ELF-1 (cell line): ENCODE measurements around the gene ANKRD66.
"Not testable (repeated sequence)": the region's sequence is repeated elsewhere in the genome, so short reads cannot be mapped to it uniquely, and the experiment has no call there.

Experiments
- DNase-seq: peaks from one replicate; pipeline ENCODE4 v3.0.0-alpha.2; 2016; ENCODE audit warnings: low read depth, low spot score

The ANKRD66 gene

DNA sequence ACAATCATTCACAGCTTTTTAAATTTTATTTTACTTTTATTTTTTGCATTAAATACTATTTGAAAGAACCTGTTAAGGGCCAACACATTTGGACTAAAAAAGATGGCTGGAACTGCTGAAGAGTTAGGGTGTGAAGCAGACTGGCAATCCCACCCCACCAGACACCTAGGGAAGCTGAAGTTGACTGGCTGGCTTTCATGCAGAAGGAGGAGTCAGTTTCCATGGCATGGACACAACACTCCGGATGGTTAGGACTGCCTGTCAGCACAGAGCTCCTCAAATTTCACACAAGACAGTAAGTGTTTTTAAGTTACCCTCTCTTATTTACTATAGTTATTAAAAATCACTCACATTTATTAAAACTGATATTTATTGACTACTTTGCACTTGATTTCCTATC is at the start of gene ANKRD66:
ANKRD66 (plus strand) TSS at position 238 of the 400 bp plus-strand sequence. CDS start 5,016 bp downstream, outside the sequence.
- DNase-seq = no peak

DNA sequence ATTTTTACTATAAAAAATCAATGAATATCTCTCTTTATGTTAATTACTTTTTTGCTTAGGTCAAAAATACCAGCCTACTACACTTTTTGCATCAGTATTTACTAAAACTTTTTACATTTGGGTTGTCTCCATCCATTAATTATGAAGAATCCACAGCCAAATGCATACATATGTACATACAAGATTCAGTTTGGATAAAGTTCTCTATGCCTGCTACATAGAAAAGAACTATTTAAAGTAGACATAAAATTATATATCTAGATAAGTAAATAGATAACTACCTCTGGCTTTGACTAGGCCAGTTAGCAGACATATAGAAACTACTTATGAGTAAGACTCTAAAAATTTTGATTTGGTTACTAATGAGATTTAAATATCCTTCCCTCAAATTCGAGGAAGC is 46.8 kb upstream of the ANKRD66 start:
- no peak for DNase-seq

DNA sequence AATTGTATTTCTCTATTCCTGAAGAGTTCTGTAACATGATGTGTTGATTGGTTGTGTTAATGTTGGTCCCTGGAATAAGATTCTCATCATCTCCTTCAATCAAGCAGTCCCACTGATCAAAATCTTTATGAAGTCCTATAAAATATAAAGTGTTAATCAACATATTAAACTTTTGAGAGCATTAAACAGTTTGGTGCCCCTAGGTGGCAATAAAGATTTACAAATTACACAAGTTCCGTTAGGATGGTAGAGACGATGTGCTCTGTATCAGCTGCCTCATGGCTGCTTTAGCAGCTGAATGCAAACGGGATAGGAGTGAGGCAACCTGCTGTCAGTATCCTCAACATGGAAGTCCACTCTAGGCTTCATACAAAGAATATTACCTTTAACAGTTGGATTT is 42.2 kb upstream of the ANKRD66 start:
- DNase-seq = no peak

DNA sequence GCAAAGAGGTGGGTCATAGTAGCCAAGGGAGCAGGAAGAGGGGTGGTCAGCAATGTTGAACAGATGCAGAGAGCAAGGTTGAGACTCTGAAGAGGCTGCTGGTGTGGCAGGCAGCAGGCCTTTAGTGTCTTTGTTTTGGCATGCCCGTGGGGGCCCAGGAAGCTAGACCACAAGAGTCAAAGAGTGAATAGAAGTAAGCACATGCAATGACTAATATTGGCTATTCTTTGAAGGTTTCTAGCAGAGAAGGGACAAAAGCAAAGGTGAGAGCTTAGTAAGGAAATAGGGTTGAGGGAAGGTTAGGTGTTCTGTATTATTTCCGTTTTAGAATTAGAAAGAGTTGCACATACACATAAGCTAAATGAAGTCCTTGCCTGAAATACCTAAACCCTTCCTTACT is 40.3 kb upstream of the ANKRD66 start:
- DNase-seq = no peak

DNA sequence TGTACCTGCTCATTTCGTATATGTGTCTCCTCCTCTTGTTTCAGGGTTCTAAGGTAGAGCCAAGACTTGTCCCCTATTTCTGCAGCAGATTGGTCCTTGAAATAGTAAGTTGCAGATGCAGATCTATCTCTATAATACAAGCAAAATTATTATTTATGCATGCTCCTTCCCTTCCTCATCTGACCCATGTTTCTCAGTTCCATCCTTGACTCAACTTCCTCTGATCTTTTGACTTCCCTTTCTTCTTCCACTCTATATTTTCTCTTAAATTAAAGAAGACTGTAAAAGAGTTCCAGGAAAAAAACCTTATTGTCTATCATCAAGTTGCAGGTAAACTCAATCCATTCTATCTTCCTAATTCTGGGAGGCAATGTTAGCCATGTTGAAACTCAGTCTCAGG is 35.2 kb upstream of the ANKRD66 start:
- DNase-seq = no peak

DNA sequence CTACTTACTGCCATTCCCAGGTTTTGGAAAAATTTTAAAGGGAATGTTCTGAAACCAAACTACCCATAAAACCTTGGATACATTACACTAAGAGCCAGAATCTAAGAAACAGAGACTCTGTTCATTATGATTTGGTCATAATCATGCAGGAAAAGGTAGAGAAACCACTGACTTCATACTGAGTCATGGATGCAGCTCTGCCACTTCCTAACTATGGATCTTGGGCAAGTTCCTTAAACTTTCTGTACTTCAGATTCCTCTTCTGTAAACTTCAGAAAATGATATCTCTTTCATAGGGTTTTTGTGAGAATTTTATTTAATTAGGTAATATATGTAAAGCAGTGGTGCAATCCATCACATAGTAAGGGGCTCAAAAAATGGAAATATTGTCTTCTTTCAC is 31.6 kb upstream of the ANKRD66 start:
- no peak for DNase-seq

DNA sequence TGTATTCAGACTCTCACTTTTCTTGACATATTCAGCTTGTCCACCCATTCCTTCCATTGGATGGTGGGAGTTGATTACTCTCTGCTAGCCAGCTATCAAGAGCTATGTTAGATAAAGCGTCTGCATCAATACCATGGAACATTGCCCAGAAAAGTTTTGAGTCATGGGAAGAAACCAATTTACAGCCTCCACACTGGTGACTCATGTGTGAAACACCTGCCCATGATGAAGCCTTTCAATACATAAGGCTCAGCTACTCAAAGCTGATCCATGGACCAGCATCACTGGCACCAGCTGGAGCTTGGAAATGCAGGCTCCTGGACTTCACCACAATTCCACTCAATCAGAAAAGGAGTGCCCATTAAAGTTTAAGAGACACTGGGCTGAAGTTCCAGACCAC is 27.6 kb upstream of the ANKRD66 start:
- DNase-seq = no peak

DNA sequence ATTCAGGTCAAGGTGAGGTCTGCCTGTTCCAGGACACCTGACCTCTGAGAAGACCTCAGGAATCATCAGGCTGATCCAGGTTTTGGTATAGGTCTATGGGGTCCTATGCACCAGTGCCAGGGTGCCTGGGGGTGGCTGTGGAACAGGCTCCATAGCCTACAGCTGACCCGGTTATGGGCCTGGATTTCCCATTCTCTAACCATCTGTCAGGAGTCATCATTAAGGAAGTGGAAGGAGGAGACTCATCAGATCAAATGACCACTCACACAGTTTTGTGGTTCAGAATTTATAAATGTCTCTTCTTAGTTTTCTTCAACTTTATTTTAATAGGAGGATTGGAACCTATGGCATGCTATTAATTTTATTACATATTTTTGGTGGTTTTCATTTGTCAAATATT is 26.3 kb upstream of the ANKRD66 start:
- DNase-seq = no peak

DNA sequence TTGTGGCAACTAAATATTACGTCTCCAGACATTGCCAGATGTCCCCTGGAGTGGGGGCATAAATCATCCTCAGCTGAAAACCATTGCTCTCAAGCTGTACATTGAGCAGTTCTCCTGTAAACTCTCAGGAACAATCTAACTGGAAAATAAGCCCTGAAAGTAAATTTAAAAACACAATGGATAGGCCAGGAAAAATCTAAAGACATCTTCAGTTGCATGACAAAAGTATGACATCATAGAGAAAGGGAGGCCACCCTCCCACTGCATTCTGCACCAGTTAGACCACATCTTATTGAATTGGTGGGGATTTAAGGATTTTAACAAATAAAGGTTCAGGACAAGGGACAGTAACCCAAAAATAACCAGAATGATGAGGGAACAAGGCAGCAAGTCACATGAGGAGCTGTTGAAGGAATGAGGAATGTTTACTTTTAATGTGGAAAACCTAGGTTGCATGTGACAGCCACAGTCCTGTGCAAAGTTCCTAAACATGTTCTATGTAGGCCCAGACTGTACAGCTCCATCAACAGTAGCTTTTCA is 16.9 kb upstream of the ANKRD66 start:
- DNase-seq = no peak

DNA sequence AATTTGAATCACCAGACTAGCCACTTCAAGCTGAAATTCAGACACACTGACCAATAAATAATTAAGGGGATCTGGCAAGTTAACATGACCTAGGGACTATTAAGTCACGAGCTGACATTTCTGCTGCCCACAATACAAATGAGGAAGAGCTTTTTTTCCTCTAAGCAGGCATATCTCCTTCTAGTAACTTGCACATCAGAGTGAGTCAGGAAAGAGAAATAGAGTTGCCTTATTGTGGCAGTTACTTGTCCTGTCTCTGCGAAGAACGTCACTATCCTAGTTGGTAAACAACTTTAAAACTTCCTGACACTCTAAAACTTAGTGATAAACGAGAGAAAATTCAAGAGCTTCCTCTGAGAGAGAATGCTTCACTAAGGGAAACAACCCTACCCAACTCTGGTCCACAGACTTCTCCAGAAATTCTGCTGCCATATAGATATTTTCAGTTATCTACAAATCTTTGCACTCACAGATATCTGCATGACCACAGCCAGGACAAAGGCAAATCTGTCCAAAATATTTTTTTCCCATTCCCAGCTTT is 15.7 kb upstream of the ANKRD66 start:
- no peak for DNase-seq

DNA sequence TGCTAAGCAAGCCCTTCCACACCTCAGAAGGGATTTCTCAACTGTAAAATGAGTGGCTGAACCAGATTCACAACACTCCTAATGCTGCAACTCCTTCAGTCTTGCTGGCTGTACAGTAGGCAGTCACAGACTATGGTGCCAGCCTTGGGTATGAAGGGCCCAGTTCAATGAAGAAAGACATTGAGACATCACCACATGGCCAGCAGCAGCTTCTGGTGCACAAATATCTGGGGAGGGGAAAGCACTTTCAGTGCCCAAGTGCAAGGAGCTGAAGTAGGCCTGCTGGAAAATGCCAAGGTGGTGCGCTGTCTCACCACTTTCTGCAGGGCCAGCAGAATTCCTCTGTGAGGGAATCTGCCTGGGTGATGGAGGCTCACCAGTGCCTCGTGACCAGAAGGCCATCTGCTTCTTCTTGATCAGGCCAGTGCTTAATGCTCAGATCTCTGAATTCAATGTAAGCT is 13.4 kb upstream of the ANKRD66 start:
- peak; percentile 3 for DNase-seq

DNA sequence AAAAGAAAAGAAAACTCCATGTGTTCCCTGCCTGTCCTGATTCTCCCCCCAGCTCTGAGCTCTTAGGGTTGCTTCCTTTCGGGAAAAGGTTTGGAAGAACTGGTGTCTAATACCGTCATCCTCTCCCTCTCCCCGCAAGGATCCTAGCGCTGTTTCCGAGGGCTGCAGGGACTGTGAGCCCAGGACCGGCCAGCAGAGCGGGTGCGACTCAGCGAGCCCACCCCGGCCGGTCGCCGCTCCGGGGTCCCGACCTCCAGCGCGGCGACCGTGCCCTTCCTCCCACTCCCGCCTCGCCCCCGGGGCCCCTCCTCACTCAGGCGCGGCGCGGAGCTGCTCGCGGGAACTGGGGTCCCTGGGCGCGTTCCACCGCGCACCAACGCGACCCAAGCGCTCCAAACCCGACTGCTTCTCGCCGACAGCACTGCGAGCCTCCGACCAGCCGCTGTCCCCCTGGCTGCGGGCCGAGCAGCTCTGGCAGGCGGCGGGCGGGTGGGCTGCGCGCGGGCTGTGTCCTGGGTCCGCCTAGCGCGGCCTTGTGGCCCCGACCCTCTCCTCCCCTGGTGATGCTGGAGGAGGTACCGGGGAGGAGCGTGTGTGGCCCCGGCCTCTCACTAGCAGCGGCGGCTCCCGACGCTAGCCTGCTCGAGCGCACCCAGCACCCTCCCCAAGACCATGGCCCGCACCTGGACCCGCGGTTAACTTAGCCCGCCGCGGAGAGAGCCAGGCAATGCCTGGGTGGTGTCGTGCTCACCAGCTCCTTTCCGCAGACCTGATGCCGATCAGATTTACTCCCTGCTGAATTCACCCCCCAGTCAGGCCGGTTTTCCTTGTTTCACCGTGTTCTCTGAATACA is 11.6 kb upstream of the ANKRD66 start, which contains the start of gene PLA2G7:
PLA2G7 (minus strand) TSS at position 509 of the 853 bp plus-strand sequence. CDS start 12,484 bp downstream, outside the sequence.
- DNase-seq = peak; percentile 60

DNA sequence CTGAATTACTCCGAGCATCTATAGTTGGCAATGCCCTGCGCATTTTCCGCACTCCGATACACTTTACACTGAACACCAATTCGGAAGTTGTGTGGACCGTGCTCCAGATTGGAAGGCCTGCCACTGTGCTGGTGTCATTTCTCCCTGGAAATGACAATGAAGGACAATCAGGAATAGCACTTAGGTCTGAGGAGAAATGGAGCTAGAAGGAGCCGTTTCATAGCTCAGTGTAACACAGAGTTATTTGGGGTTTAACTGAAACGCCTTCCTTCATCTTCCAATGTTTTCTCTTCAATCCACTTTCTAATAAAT is 11.1 kb upstream of the ANKRD66 start:
- no peak for DNase-seq

DNA sequence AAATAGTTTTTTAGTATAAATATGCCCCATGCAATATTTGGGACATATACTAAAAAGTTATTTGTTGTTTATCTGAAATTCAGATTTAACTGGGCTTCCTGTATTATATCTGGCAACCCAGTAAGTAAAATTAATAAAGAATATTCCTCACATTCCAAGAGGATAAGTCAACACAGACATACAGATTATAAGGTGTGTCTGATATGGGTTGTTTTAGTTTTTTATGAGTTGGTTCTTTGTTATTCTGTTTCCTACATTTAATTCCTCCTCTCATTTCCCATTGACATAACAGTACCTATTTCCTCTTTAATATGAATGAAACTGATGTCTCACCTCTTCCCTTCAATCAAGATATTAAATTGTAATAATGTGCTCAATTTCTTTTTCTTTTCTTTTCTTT is 9.8 kb upstream of the ANKRD66 start:
- DNase-seq = no peak

DNA sequence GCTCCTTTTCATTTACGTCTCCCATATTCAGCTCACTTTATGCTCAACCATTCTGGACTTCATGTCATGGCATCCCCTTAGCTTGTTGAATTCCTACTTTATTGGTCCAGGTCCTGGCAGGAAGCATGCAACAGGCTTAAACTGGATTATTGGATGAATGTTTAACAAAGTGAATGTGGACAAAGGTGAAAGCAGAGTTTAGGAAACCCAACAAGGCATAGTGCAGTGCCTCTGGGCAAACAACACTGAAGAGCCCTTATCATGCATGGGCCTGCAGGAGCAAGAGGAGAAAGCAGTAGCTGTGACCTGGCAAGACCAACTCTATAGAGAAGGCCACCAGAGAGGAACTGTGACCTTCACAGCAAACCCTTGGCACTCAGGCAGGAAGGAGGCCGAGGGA is 5.3 kb upstream of the ANKRD66 start:
- DNase-seq = no peak

DNA sequence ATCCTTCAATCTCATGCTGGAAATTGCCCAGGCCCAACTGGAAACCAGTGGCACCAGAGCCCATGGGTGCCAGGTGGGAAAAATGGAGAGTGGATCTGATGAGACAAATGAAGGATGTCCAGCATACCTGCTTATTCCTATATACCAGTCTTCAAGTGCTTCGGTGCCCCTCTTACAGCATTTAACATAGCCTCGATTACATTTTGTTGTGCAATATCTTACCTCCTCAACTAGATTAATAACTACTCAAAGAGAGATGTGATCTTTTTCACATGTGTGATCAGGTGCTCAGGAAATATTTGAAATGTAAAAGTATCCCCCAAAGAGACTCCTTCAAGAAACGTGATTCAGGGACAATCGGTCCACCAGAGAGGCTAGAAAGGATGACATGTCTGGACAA is 4.8 kb upstream of the ANKRD66 start:
- DNase-seq = no peak

DNA sequence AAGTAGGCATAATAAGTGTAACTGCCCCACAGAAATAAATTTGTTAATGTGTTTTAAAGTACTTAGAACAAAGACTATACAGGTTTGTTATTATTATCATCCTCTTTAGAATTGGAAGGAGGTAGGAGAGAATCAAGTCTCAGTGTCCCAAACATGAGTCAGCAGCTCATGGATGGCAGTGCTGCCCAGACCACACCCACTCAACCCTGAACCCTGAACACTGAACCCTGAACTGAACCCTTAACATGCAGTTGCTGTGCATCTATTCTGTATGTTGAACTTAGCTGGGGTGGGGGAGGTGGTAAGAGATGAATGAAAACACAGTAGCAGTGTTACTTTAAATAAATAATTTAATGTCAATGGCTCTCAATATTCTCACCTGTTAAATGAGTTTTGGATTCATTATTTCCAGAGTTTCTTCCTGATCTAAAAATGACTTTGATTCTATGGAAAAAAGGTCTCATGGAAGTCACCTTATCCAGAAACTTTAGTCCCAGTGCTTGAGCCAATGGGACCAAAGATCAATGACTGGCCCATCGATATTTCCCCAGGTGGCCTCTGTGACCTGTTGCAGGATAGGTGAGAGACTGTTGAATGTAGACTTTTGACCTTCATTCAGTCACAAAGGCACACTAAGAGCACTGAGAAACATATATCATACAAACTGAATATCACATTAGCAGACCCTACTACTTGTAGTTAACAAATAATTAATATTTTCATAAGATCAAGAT is 3.1 kb upstream of the ANKRD66 start:
- no peak for DNase-seq

DNA sequence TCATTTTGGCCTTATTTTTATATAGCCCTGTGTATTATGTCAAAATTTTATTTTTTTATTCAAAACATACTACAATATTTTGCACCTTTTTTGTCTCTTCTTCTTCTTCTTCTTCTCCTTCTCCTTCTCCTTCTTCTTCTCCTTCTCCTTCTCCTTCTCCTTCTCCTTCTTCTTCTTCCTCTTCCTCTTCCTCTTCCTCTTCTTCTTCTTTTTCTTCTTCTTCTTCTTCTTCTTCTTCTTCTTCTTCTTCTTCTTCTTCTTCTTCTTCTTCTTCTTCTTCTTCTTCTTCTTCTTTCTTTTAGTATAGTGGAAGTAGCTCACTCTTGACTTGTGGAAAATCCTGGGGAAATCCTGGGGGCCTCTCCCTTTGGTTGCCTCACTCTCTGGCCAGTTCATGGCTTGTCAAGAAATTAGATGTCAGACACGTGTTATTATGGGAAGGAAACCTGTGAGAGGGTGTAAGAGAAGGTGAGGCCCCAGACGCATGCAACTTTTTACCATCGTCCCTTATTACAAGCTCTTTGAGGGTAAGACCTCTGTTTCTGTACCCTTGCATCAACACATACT is 2.5 kb upstream of the ANKRD66 start:
- DNase-seq = not testable (repeated sequence)

DNA sequence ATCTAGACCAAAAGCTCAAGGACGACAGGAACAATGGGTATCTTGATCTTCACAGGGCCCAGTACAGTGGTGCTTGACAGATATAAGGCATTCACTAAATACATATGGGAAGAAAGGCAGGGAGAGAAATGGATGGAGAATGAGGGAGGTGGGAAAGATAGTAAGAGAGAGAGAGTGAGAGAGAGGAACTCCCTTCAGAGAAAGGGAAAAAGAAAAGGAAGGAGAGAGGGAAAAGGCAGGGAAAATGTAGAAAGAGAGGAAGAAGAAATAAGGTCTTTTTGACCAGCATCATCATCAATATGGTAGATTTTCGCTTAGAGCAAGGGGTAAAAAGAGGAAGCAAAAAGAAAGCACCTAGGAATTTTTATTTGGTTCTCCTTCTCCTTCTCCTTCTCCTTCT is 760 bp upstream of the ANKRD66 start:
- DNase-seq = no peak

DNA sequence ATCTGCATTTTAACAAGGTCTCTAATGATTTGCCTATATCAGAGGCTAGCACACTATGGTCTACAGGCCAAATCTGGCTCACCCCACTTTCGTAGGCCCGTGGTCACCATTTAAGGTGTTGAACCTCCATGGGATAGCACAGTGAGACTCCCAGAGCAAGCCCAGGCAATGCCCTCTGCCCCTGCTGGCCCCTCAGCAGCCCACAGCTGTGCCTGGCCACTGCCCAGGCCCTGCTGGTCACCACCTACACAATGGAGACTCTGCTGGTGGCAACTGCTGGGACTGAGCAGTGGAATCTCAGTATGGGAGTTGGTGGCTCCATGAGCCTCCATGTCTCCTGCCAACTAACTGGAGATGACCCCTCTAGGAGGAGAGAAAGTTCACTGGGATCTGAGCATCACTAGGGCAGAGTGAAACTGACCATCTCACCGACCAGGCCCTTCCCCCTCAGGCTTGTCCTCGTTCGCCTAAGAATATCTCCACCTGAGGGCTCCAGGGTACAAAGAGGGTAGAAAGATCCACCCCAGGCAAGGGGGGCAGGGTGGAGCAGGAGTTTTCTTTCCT is 2.3 kb downstream of the ANKRD66 start:
- peak; percentile 8 for DNase-seq

DNA sequence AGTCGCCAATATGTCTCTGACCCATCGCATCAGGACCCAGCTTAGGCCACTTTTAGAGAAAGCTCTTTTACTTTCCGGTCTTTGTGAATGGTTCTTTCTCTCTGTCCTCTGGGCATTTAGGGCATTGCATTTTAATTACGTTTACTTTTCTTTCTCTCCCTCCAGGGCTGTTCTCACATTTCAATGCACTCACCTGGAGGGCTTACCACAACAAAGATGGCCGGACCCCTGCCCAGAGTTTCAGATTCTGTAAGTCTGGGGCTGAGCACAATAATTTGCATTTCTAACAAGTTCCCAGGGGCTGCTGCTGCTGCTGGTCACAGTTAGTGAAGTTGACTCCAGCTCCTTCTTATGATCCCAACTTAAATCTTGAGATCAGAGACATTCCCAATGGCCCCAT is 3.0 kb downstream of the ANKRD66 start:
- peak; percentile 90 for DNase-seq

DNA sequence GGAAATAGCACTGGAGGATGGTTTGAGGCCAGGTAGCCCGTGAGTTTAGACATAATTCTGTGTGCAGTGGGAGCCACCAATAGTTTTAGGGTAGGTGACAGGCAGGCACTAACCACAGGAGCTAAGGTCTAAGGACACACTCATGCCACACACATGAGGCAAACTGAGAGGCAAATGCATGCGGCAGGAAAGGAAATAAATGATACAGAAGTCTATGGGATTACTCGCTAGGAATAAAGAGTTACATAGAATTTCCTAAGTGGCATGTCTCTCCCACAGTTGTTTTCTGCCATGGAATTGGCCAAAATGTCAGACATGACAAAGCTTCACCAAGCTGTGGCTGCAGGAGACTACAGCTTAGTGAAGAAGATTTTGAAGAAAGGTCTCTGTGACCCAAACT is 4.9 kb downstream of the ANKRD66 start:
- no peak for DNase-seq
